ENCODE results near the gene LGR6. TPM values are rescaled to one million over a fixed set of nuclear protein-coding genes. Genes with fewer than 3 reads are reported as not detected.

The LGR6 gene
- total RNA-seq, 1 experiment from 2014 or later: 0.24 TPM

DNA sequence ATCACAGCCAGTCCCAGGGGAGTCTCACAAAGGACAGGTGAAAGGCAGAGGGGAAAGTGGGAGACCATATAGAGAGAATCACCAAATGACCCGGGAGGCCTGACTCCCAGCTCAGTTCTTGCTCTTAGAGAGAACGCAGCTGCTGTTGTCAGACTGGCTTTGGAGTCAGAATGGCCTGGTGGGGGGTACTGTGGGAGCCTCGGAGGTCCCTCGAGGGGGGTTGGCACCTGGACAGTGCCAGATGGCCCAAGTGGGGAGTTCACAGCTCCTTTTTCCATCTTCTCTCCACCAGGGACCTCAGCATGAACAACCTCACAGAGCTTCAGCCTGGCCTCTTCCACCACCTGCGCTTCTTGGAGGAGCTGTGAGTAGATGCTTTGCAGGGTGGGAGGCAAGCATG, 31.5 kb downstream of the LGR6 start:
- DNase-seq: no peak
- no peaks in the 10 kb centered on the region for H3K36me3 ChIP-seq (replicated peaks; ENCODE audit: control insufficient read depth, insufficient read depth, low read length)
- H3K27me3 ChIP-seq (ENCODE audit: control insufficient read depth, insufficient read depth, low read length): no peaks in the 10 kb centered on the region; the same call in 1 of the 2 replicates
- no peak overlapping the region for H3K4me3 ChIP-seq (ENCODE audit: insufficient read depth, low read depth, low read length)

DNA sequence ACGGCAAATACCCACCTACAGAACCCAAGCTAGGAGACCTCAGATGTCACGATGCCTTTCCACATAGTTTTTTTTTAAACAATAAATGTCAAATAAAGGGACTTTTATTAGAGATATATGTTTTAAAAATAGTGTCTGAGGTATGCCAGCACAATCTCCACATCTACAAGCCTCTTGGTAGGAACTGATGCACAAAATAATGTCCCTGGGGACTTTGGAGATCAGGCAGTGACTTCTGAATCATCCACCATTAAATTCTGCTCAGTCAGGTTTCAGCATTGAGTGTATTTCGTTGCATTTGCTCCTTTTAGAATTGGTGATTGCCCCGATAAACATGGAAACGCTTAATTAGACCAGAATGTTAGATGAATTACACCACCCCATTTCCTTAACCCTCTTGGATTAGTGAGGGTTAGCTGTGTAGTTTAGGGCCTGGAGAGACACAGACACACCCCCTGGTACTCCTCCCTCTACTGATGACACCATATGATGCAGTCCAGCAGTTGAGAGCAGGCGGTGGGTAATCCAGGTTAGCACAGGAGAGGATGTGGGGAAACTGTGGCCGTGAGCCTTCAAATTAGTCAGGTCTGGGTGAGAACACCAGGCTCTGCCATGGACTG, 33.6 kb downstream of the LGR6 start:
- Histone ChIP-seq H3K36me3 (replicated peaks; ENCODE audit: control insufficient read depth, insufficient read depth, low read length) (no peaks in the 10 kb centered on the region), H3K4me3 (ENCODE audit: insufficient read depth, low read depth, low read length) (no peak overlapping the region), H3K27me3 (ENCODE audit: control insufficient read depth, insufficient read depth, low read length) (no peaks in the 10 kb centered on the region; the same call in 1 of the 2 replicates)
- DNase-seq: no peak

DNA sequence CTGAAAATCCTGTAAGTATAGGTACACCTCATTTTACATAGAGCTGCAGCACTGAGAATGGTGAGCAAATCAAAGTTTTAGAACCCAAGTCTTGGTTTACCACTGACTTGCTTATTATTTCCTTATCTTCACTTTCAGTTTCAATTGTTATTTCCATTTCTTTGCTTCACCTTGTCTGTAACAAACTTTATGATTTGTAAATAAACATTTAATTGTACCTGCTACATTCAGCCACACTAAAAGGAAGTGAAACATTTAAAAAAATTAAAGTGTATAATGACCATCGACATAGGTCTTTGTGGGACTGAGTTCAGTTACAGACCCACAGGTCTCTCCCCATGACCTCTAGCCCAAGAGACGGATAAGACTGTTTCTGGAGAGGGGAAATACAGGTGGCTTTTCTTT, 34.4 kb downstream of the LGR6 start:
- Histone ChIP-seq H3K36me3 (replicated peaks; ENCODE audit: control insufficient read depth, insufficient read depth, low read length) (no peaks in the 10 kb centered on the region), H3K4me3 (ENCODE audit: insufficient read depth, low read depth, low read length) (no peak overlapping the region), H3K27me3 (ENCODE audit: control insufficient read depth, insufficient read depth, low read length) (no peaks in the 10 kb centered on the region; the same call in 1 of the 2 replicates)
- DNase-seq: no peak

DNA sequence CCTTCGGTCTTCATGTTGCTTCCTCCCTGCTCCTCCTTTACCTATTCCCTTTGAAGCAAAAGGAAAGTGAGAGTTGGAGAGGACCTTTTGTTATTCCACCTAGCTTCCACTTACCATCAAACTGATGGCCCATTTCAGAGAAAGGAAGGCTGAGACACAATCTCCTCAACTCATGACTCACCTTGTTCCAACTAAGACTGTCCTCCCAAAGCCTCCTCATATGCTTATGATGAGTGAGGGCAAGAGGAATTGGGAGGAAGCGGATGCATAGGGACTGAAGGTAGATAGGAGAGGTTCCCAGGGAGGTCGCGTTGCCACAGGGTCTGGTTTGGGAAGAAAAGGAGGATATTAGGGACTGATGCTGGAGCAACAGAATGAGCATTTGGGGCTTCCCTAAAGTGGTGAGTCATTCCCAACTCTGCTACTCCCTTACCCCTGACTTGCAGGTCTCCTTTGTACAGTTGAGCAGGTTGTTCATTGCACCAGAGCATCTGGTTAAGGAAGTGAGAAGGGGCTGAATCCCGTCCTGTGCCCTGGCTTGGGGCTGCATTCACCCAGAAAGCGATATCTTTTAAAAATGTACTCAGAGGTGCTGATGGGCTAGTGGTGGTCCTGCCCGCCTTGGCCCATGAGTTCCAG, 35.0 kb downstream of the LGR6 start:
- no peak overlapping the region for H3K4me3 ChIP-seq (ENCODE audit: insufficient read depth, low read depth, low read length)
- H3K36me3 ChIP-seq (replicated peaks; ENCODE audit: control insufficient read depth, insufficient read depth, low read length): no peaks in the 10 kb centered on the region
- no peak for DNase-seq
- H3K27me3 ChIP-seq (ENCODE audit: control insufficient read depth, insufficient read depth, low read length): no peaks in the 10 kb centered on the region; the same call in 1 of the 2 replicates

DNA sequence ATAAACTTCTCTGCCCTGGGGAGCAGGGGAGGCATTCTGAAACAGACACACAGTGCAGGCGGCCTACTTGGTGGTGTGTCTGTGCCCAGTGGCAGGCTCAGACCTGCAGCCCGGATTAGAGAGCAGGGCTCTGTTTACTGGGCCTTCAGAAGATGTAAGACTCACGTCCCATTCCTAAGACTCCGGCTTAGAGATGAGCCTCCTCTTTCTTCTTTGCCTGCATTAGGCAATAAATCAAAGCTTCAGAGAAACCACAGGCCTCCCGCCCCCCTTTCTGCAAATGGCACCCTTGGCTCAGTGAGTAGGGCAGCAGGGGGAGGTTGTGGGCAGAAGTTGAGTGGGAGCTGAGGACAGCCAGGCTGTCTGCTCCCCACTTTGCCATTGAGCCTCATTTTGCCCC, 35.8 kb downstream of the LGR6 start:
- no peaks in the 10 kb centered on the region; the same call in 1 of the 2 replicates for H3K27me3 ChIP-seq (ENCODE audit: control insufficient read depth, insufficient read depth, low read length)
- H3K4me3 ChIP-seq (ENCODE audit: insufficient read depth, low read depth, low read length): no peak overlapping the region
- H3K36me3 ChIP-seq (replicated peaks; ENCODE audit: control insufficient read depth, insufficient read depth, low read length): no peaks in the 10 kb centered on the region
- DNase-seq: no peak

DNA sequence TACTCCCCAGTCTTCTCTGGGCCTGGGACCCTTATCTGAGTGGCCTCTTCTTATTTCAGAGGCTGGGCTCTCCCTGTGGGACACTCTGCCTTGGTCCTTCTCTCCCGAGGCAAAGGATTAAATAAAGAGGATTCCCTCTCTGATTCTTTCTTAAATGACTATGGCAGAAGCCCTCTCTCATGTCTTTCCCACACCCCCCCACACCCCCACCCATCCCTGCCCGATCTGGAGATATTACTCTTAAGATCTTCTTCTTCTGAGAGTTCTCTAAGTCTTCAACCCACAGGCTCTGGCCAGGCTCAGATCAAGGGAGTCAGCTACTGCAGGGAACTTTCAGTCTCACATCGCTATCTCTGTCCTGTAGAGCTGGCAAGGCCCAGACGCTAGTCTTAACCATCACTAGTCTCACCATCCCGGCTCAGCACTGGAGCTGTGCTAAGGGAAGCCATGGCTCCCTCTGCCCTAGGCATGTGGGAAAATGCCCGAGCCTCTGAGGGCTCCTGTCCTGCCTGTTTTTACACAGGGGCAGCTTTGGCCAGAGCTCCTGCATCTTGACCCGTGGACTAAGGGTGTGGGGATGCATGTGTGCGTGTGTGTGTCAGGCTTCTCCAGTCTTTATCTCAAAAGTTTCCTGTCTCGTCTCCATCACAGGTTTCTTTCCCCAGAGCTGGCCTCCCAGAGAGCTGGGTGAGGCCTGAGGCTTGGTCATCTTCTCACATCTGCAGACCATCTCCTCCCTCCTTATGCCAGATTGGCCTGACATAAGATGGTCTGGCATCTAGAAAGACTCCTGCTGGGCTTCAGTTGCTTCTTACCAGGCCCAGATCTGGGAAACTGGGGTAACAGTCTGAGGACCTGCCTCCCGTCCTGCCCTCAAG, 36.7 kb downstream of the LGR6 start:
- Histone ChIP-seq H3K4me3 (ENCODE audit: insufficient read depth, low read depth, low read length) (no peak overlapping the region), H3K36me3 (replicated peaks; ENCODE audit: control insufficient read depth, insufficient read depth, low read length) (no peaks in the 10 kb centered on the region), H3K27me3 (ENCODE audit: control insufficient read depth, insufficient read depth, low read length) (no peaks in the 10 kb centered on the region; the same call in 1 of the 2 replicates)
- DNase-seq: no peak

GRCh38 chr1:202230939-202231645, 37.5 kb downstream of the LGR6 start:
- H3K4me3 ChIP-seq (ENCODE audit: insufficient read depth, low read depth, low read length): no peak overlapping the region
- no peak for DNase-seq
- no peaks in the 10 kb centered on the region for H3K36me3 ChIP-seq (replicated peaks; ENCODE audit: control insufficient read depth, insufficient read depth, low read length)
- no peaks in the 10 kb centered on the region; the same call in 1 of the 2 replicates for H3K27me3 ChIP-seq (ENCODE audit: control insufficient read depth, insufficient read depth, low read length)

DNA sequence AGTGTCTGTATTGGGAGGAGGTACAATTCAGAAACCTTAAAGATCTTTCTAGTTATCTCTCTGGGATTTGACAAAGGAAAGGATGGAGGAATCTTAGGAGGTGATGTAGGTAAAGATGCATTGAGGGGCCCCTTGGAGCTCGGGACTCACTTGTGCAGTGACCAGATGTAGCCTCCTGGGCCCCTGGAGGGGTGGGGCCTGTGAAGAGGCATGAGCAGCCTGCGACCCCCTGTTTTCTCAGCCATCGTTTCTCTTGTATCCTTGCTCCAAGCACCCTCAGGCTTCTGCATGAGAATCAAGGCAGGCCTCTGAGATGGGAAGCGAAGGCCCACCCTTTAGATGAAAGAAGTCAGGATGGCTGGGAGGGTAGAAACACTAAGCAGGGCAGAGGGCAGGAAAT, 39.6 kb downstream of the LGR6 start:
- DNase-seq: no peak
- Histone ChIP-seq H3K27me3 (ENCODE audit: control insufficient read depth, insufficient read depth, low read length) (no peaks in the 10 kb centered on the region; the same call in 1 of the 2 replicates), H3K36me3 (replicated peaks; ENCODE audit: control insufficient read depth, insufficient read depth, low read length) (no peaks in the 10 kb centered on the region), H3K4me3 (ENCODE audit: insufficient read depth, low read depth, low read length) (no peak overlapping the region)

DNA sequence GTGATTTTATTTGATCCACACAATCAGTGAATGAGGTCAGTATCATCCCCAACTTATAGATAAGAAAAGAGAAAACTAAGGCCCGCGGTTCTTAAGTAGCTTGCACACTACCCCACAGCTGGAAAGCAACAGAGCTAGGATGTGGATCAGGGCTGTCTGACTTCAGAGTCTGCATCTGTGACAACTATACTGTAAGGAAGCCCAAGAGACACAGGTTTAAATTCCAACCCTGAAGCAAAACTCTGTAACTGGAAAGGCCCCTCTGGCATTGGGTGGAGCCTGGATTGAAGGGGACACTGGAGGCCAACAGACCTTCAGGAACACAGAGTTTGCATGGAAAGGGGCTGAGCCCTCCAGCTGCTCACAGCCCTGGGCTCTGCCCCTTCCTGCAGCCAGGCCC, 40.2 kb downstream of the LGR6 start:
- no peak for DNase-seq
- no peak overlapping the region for H3K4me3 ChIP-seq (ENCODE audit: insufficient read depth, low read depth, low read length)
- H3K27me3 ChIP-seq (ENCODE audit: control insufficient read depth, insufficient read depth, low read length): no peaks in the 10 kb centered on the region; the same call in 1 of the 2 replicates
- H3K36me3 ChIP-seq (replicated peaks; ENCODE audit: control insufficient read depth, insufficient read depth, low read length): no peaks in the 10 kb centered on the region

- no peaks in the 10 kb centered on the region for H3K27me3 ChIP-seq (ENCODE audit: control insufficient read depth, insufficient read depth, low read length)
- DNase-seq: no peak
Observed at GRCh38 chr1:202234331-202235002, 40.9 kb downstream of the LGR6 start.

GRCh38 chr1:202235003-202235660, 41.5 kb downstream of the LGR6 start:
- Histone ChIP-seq H3K4me3 (ENCODE audit: insufficient read depth, low read depth, low read length) (no peak overlapping the region), H3K27me3 (ENCODE audit: control insufficient read depth, insufficient read depth, low read length) (no peaks in the 10 kb centered on the region), H3K36me3 (replicated peaks; ENCODE audit: control insufficient read depth, insufficient read depth, low read length) (no peaks in the 10 kb centered on the region)
- no peak for DNase-seq

More at GRCh38 chr1:202234331-202235002, 40.9 kb downstream of the LGR6 start:
- Histone ChIP-seq H3K4me3 (ENCODE audit: insufficient read depth, low read depth, low read length) (no peak overlapping the region), H3K36me3 (replicated peaks; ENCODE audit: control insufficient read depth, insufficient read depth, low read length) (no peaks in the 10 kb centered on the region)

DNA sequence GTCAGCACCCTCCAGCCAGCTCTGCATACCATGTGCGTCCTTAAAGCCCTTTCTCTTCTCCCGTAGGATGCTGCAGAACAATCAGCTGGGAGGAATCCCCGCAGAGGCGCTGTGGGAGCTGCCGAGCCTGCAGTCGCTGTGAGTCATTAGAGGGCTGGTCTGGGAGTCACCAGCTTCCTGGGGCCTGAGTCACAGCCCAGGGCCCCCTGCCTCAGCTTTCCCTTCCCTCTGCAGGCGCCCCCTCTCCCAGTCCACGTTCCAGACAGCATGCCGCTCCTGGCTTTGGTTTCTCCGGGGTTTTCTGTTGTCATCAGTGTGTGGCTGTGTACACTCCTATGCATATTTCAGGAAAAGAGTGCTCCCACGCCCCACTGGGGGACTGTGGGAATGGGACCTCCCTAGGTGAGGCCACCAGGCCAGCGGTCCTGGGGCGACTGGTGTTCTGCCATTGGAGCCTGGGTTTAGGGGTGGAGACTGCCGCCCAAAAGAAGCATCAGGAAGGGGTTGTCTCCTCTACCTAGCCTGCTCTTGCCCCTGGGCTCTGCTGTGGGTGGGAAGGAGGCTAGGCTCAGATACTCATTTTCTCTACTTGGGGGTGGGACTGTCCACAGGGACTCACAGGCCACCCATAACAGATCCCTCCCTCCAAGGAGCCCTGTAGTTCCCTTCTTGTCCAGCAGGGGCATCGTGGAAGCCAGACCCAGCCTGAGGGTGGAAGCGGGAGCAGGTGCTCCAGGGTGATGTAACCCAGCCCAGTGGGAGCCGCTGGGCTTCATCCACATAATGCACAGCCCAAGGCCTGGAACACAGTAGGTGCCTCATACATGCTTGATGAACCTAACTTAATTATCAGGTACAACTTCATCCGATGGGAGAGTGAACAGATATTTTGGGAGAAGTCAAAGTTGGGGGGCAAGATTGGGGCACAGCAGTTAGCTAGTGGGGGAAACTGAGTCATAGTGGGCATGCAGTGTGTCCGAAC, 42.5 kb downstream of the LGR6 start:
- DNase-seq: peak; percentile 94
- Histone ChIP-seq H3K36me3 (replicated peaks; ENCODE audit: control insufficient read depth, insufficient read depth, low read length) (no peaks in the 10 kb centered on the region), H3K27me3 (ENCODE audit: control insufficient read depth, insufficient read depth, low read length) (no peaks in the 10 kb centered on the region), H3K4me3 (ENCODE audit: insufficient read depth, low read depth, low read length) (no peak overlapping the region)

Data from H7 (cell line).